OCI-LY7 (cell line): ENCODE data around the gene HOXC6. TPM values are rescaled to one million over a fixed set of nuclear protein-coding genes. Genes with fewer than 3 reads are reported as not detected.

Source experiments
- BruUV-seq: library from RNA; stranded (reverse); fragments of 400-500 nt; replicated peaks from 2 replicates; lab custom pipeline; 2021; lab: Mats Ljungman, UMichigan
- CTCF ChIA-PET: fragments of 300-600 bp; sonication (Branson Sonifier 250); formaldehyde crosslinking; loops from one replicate; lab custom pipeline; 2022; ENCODE audit warnings: antibody characterized with exemption; ENCODE audit not compliant: unreplicated experiment; lab: Charles Lee
- POLR2A ChIA-PET: fragments of 300-600 bp; sonication (Branson Sonifier 250); formaldehyde crosslinking; loops from one replicate; lab custom pipeline; 2022; ENCODE audit warnings: antibody characterized with exemption; lab: Charles Lee
- DNase-seq: peaks from one replicate; pipeline ENCODE4 v3.0.0-alpha.2; 2015; ENCODE audit warnings: low spot score
- H2AFZ ChIP-seq: fragments of 200-600 bp; sonication (generic), shearing (Covaris generic); 2 replicates; pipeline ENCODE4 v1.6.1; 2014; ENCODE audit warnings: mild to moderate bottlenecking, antibody characterized with exemption, low read length, moderate library complexity
- H3K27ac ChIP-seq: fragments of 200-600 bp; sonication (generic); 2 replicates; pipeline ENCODE4 v1.5.1; 2014; ENCODE audit warnings: mixed run types, low read depth, mild to moderate bottlenecking, moderate library complexity, low read length, inconsistent platforms; ENCODE audit not compliant: poor library complexity, severe bottlenecking
- H3K36me3 ChIP-seq: fragments of 200-600 bp; sonication (generic); 2 replicates; pipeline ENCODE4 v1.6.1; 2014; ENCODE audit warnings: mild to moderate bottlenecking, antibody characterized with exemption, low read length, moderate library complexity, mixed read lengths; ENCODE audit not compliant: insufficient read depth
- H3K4me1 ChIP-seq: fragments of 200-600 bp; sonication (generic); 2 replicates; pipeline ENCODE4 v1.5.1; 2014; ENCODE audit warnings: mild to moderate bottlenecking, low read length; ENCODE audit not compliant: insufficient read depth, poor library complexity, severe bottlenecking
- H3K4me2 ChIP-seq: fragments of 200-600 bp; sonication (generic); 2 replicates; pipeline ENCODE4 v1.6.1; 2014; ENCODE audit warnings: mild to moderate bottlenecking, low read length
- H3K4me3 ChIP-seq: fragments of 200-600 bp; sonication (generic); 2 replicates; pipeline ENCODE4 v1.5.1; 2014; ENCODE audit warnings: mild to moderate bottlenecking, low read depth, low read length; ENCODE audit not compliant: poor library complexity, severe bottlenecking
- H3K79me2 ChIP-seq: fragments of 200-600 bp; sonication (generic); 2 replicates; pipeline ENCODE4 v1.6.1; 2016; ENCODE audit warnings: low read depth, mild to moderate bottlenecking, low read length, moderate library complexity, mixed read lengths; ENCODE audit not compliant: insufficient read depth
- H3K9me2 ChIP-seq: fragments of 200-600 bp; sonication (generic); 2 replicates; pipeline ENCODE4 v1.6.1; 2016; ENCODE audit warnings: mild to moderate bottlenecking, low read length, mixed read lengths; ENCODE audit not compliant: insufficient read depth
- H3K9me3 ChIP-seq: fragments of 200-600 bp; sonication (generic); 2 replicates; pipeline ENCODE4 v1.6.1; 2014; ENCODE audit warnings: mild to moderate bottlenecking, mixed run types, low read length, mixed read lengths
- H4K20me1 ChIP-seq: fragments of 200-600 bp; sonication (generic); 2 replicates; pipeline ENCODE4 v1.6.1; 2014; ENCODE audit warnings: mild to moderate bottlenecking, antibody characterized with exemption, low read length, moderate library complexity, mixed read lengths; ENCODE audit not compliant: insufficient read depth
- EZH2phosphoT487 ChIP-seq: fragments of 200-600 bp; sonication (generic); IDR thresholded peaks from 2 replicates; pipeline ENCODE4 v1.6.1; 2018; ENCODE audit warnings: low read depth, borderline replicate concordance, mild to moderate bottlenecking, mixed run types, antibody characterized with exemption, low read length, moderate library complexity, mixed read lengths
- intact Hi-C: fragments of 100-400 bp; cut with micrococcal nuclease; formaldehyde crosslinking; loops from one replicate; pipeline ENCODE4 v1.10.0; 2022; ENCODE audit not compliant: unreplicated experiment
- total RNA-seq, 2 experiments: library from RNA; depleted of rRNA in 1 of 2; stranded (reverse); fragments of >200 nt in 1 of 2; shearing (Covaris generic) in 1 of 2; gene quantifications; 2 replicates each; pipeline ENCODE4 v1.2.3, GENCODE V29; 2014 to 2022
- TF ChIP-seq, protein P1 (sequence below): fragments of 200-600 bp; sonication (generic); conservative IDR thresholded peaks from 2 replicates; pipeline ENCODE4 v1.5.1; 2014; ENCODE audit warnings: mild to moderate bottlenecking, antibody characterized with exemption, low read length, moderate library complexity, mixed read lengths

HOXC6 gene
- total RNA-seq, 2 experiments from 2014 or later, result 0.92 to 2.7 TPM

DNA sequence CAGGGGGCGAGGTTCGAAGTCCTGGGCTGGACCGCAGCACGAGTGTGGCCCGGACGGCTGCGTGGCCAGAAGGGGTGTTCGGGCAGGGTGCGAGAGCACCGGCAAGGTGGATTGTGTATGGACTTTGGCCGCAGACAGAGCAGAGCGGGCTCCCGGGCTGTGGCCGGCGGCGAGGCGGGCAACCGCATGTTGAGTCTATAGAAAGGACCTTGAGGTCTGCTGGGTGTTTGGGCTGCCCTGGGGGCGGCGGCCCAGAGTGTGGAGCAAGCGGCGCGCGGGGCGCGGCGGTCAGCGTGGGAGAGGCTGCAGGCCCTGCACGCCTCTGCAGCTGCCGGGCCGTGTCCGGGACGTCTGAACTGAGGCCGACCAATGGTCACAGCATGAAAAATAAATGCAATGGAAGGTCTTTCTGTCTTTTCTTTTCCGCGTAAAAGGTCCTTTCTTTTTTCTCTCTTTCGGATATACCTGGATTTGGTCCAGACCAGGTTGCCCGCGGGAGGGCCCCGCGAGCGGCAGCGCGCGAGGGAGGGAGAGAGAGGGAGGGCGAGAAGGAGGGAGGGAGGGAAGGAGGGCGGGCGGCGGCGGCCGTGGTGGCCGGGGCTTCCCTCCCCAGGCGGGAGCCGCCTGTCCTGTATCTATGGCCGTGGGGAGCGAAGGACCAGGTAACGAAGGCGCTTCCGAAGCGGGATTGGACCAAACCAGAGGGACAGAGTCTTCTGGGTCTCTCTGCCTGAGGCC is 33.8 kb upstream of the HOXC6 start:
- H3K4me3 ChIP-seq, result no peak overlapping the region
- H3K27ac ChIP-seq, result no peak overlapping the region
- TF ChIP-seq, protein P1, sequence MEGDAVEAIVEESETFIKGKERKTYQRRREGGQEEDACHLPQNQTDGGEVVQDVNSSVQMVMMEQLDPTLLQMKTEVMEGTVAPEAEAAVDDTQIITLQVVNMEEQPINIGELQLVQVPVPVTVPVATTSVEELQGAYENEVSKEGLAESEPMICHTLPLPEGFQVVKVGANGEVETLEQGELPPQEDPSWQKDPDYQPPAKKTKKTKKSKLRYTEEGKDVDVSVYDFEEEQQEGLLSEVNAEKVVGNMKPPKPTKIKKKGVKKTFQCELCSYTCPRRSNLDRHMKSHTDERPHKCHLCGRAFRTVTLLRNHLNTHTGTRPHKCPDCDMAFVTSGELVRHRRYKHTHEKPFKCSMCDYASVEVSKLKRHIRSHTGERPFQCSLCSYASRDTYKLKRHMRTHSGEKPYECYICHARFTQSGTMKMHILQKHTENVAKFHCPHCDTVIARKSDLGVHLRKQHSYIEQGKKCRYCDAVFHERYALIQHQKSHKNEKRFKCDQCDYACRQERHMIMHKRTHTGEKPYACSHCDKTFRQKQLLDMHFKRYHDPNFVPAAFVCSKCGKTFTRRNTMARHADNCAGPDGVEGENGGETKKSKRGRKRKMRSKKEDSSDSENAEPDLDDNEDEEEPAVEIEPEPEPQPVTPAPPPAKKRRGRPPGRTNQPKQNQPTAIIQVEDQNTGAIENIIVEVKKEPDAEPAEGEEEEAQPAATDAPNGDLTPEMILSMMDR, result no peak
- TF ChIP-seq EZH2phosphoT487, result no peak
- no peaks in the 10 kb centered on the region for H3K36me3 ChIP-seq
- H3K9me3 ChIP-seq, result no peaks in the 10 kb centered on the region
- peaks cover 8% of the 10 kb centered on the region for H3K4me1 ChIP-seq
- no peaks in the 10 kb centered on the region for H4K20me1 ChIP-seq
- H3K4me2 ChIP-seq, result no peak overlapping the region
- CTCF ChIA-PET, result no interaction called here
- POLR2A ChIA-PET, result no interaction called here
- H3K79me2 ChIP-seq, result no peaks in the 10 kb centered on the region
- intact Hi-C loops, result no loop called here
- no TSS peak for BruUV-seq
- no peak for DNase-seq
- no peak overlapping the region for H2AFZ ChIP-seq
- no peaks in the 10 kb centered on the region for H3K9me2 ChIP-seq

DNA sequence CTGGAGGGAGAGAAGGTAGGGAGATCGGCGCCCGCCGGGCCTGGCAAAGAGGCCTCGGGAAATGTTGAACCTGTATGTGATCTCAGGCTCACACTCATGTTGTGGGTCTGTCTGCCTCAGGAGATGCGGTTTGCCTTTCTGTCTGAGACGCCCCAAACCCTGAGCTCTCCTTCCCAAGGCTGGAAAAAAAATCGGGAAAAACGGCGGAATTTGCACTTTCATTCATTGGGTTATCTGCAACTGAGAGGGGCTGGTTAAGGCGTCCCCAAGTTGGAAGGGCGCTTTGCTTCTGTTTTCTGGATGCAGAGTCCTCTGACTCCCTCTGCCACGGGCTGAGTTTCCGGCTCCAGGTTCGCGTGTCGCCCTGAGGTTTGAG is 33.2 kb upstream of the HOXC6 start:
- POLR2A ChIA-PET, result no interaction called here

More for the DNA sequence above, 33.2 kb upstream of the HOXC6 start:
- no peaks in the 10 kb centered on the region for H3K36me3 ChIP-seq
- no peak overlapping the region for H3K27ac ChIP-seq
- no TSS peak for BruUV-seq
- TF ChIP-seq EZH2phosphoT487, result no peak
- TF ChIP-seq, protein P1, result no peak
- H3K4me3 ChIP-seq, result no peak overlapping the region
- CTCF ChIA-PET, result no interaction called here
- no peaks in the 10 kb centered on the region for H3K9me3 ChIP-seq
- H3K4me2 ChIP-seq, result no peak overlapping the region
- H4K20me1 ChIP-seq, result no peaks in the 10 kb centered on the region
- intact Hi-C loops, result no loop called here
- DNase-seq, result no peak
- no peaks in the 10 kb centered on the region for H3K79me2 ChIP-seq
- peaks cover 5% of the 10 kb centered on the region for H3K4me1 ChIP-seq
- H3K9me2 ChIP-seq, result no peaks in the 10 kb centered on the region
- H2AFZ ChIP-seq, result no peak overlapping the region
